Sigmoid colon (tissue), 7 donors: ENCODE measurements around the gene FAM53A. TPM values are rescaled to one million over a fixed set of nuclear protein-coding genes. Genes with fewer than 3 reads are reported as not detected.

ENCODE experiments used
- DNase-seq: peaks from one replicate; pipeline ENCODE4 v3.0.0-alpha.2; 2019
- H3K27ac ChIP-seq, 4 donors: fragments of 200-600 bp; sonication (generic); one replicate each; pipeline ENCODE4 v1.5.1; 2016 to 2019; ENCODE audit warnings: mild to moderate bottlenecking in 1 of 4
- H3K27me3 ChIP-seq, 3 donors: fragments of 200-600 bp; sonication (generic); one replicate each; pipeline ENCODE4 v1.5.1; 2019; ENCODE audit warnings: mild to moderate bottlenecking in 1 of 3
- H3K36me3 ChIP-seq, 4 donors: fragments of 200-600 bp; sonication (generic); one replicate each; pipeline ENCODE4 v1.5.1; 2016 to 2019
- H3K4me1 ChIP-seq, 4 donors: fragments of 200-600 bp; sonication (generic); one replicate each; pipeline ENCODE4 v1.5.1; 2017 to 2019
- H3K4me3 ChIP-seq, 4 donors: fragments of 200-600 bp; sonication (generic); one replicate each; pipeline ENCODE4 v1.5.1; 2017 to 2019; ENCODE audit warnings: mild to moderate bottlenecking in 2 of 4, moderate library complexity in 1 of 4
- H3K9me3 ChIP-seq, 4 donors: fragments of 200-600 bp in 3 of 4; sonication (generic) in 3 of 4; one replicate each; pipeline versions ENCODE4 v1.5.1 to v1.6.1; 2013 to 2019
- EP300 ChIP-seq, 4 donors: sonication (generic); formaldehyde crosslinking; IDR thresholded peaks; one replicate each; pipeline ENCODE4 v1.6.1; 2017; ENCODE audit warnings: antibody characterized with exemption in 4 of 4
- POLR2A ChIP-seq, 2 donors: fragments of 450-650 bp; IDR thresholded peaks; one replicate each; pipeline ENCODE4 v1.6.1; 2016; ENCODE audit warnings: antibody characterized with exemption in 2 of 2, mild to moderate bottlenecking in 2 of 2, moderate library complexity in 2 of 2
- POLR2AphosphoS5 ChIP-seq, 4 donors: sonication (generic); formaldehyde crosslinking; IDR thresholded peaks; one replicate each; pipeline ENCODE4 v1.6.1; 2017; ENCODE audit warnings: antibody characterized with exemption in 4 of 4
- WGBS, 2 donors: extraction: QIAGEN DNeasy Blood & Tissue Kit; methylation state at CpG; one replicate each; pipeline ENCODE4 v1.1.7; 2013; 5-methylcytosine and 5-hydroxymethylcytosine counted together
- intact Hi-C: fragments of 100-400 bp; cut with DNase I; formaldehyde crosslinking; loops from one replicate; pipeline ENCODE4 v1.15.1; 2023
- polyA plus RNA-seq, 3 donors: library from polyadenylated mRNA; stranded (reverse); fragments of 200-250 nt; gene quantifications; one replicate each; pipeline ENCODE4 v1.2.3, GENCODE V29; 2013
- total RNA-seq, 4 donors: library from RNA; depleted of rRNA; stranded (reverse); fragments of >200 nt; gene quantifications; one replicate each; pipeline ENCODE4 v1.1.0, GENCODE V29; 2016
- TF ChIP-seq, protein P1 (sequence below), 4 experiments: fragments of 450-650 bp in 3 of 4; fragments of 200-600 bp in 1 of 4; IDR thresholded peaks; one replicate each; pipeline ENCODE4 v1.5.1; 2016 to 2019; ENCODE audit warnings: antibody characterized with exemption in 4 of 4, mild to moderate bottlenecking in 3 of 4, moderate library complexity in 2 of 4
- donor health status: healthy with polysubstance abuse.
- donor health status: Bipolar disorder and iron deficiency.
- donor health status: healthy.

The FAM53A gene
- total and polyA plus RNA-seq, 7 donors = 0.23 to 4.1 (median 1.4) TPM

GRCh38 chr4:1670279-1670678 lies 13.8 kb downstream of the FAM53A start:
- Histone ChIP-seq H3K36me3 (no peaks in the 10 kb centered on the region), H3K27me3 (no peaks in the 10 kb centered on the region), H3K9me3 (no peaks in the 10 kb centered on the region), H3K4me1 (peaks cover 0 to 6% (median 2%) of the 10 kb centered on the region in 4 donors), H3K4me3 (no peak overlapping the region), H3K27ac (no peak overlapping the region)
- 92 to 93% methylated on average over 11 of the region's 11 CpGs for WGBS, 2 donors
- DNase-seq = no peak
- intact Hi-C loops = no loop called here
- no peak for TF ChIP-seq POLR2AphosphoS5 (IDR thresholded peaks at IDR 0.05)
- TF ChIP-seq, protein P1, sequence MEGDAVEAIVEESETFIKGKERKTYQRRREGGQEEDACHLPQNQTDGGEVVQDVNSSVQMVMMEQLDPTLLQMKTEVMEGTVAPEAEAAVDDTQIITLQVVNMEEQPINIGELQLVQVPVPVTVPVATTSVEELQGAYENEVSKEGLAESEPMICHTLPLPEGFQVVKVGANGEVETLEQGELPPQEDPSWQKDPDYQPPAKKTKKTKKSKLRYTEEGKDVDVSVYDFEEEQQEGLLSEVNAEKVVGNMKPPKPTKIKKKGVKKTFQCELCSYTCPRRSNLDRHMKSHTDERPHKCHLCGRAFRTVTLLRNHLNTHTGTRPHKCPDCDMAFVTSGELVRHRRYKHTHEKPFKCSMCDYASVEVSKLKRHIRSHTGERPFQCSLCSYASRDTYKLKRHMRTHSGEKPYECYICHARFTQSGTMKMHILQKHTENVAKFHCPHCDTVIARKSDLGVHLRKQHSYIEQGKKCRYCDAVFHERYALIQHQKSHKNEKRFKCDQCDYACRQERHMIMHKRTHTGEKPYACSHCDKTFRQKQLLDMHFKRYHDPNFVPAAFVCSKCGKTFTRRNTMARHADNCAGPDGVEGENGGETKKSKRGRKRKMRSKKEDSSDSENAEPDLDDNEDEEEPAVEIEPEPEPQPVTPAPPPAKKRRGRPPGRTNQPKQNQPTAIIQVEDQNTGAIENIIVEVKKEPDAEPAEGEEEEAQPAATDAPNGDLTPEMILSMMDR (IDR thresholded peaks at IDR 0.05) = no peak

DNA sequence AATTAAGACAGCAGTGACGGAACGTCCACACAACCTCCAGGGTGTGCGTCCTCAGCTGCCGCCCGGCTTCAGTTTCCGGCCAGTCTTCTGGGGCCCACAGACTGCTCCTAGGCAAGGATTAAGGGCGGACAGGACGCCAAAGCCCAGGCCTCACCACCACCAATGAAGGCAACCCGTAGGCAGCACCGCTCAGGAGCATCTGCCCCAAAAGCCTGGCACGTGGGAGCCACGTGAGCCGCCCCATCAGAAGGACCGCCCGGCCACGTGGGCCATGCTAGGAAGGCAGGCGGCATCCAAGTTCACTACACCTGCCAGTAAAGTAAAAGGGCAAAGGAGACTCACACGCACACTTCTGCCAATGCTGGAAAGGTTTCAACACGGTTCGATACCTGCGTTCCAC lies 14.3 kb downstream of the FAM53A start:
- Histone ChIP-seq H3K27ac (no peak overlapping the region), H3K36me3 (no peaks in the 10 kb centered on the region), H3K4me1 (peaks cover 0 to 6% (median 2%) of the 10 kb centered on the region in 4 donors), H3K27me3 (no peaks in the 10 kb centered on the region), H3K4me3 (no peak overlapping the region), H3K9me3 (no peaks in the 10 kb centered on the region)
- TF ChIP-seq POLR2AphosphoS5 (IDR thresholded peaks at IDR 0.05) (no peak), EP300 (IDR thresholded peaks at IDR 0.05) (no peak), POLR2A (IDR thresholded peaks at IDR 0.05) (no peak)
- TF ChIP-seq, protein P1 (IDR thresholded peaks at IDR 0.05) = no peak
- no peak for DNase-seq
- intact Hi-C loops = no loop called here
- WGBS, 2 donors = 94 to 95% methylated on average over 21 of the region's 21 CpGs

DNA sequence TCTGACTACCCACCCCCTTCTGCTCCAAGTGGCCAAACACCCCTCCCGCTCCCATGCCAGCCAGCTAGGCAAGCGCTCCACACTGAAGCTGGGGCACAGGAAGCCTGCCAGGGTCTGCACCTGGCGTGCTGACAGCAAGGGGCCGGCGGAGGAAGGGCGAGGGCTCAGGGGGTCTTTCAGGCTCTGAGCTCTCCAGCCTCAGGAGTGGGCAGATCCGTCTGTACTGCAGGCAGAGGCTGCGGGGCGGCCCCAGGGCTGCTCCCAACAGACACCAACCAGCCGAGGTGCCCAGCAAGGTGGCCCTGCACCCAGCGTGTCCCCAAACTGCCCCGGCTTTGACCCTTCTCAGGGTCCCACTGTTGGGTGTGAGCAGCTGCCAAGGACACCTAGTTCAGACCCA lies 14.8 kb downstream of the FAM53A start:
- WGBS, 2 donors = 93 to 94% methylated on average over 12 of the region's 12 CpGs
- Histone ChIP-seq H3K9me3 (no peaks in the 10 kb centered on the region), H3K27me3 (no peaks in the 10 kb centered on the region), H3K27ac (no peak overlapping the region), H3K4me1 (peaks cover 0 to 6% (median 2%) of the 10 kb centered on the region in 4 donors), H3K36me3 (no peaks in the 10 kb centered on the region), H3K4me3 (no peak overlapping the region)
- DNase-seq = no peak
- intact Hi-C loops = no loop called here
- TF ChIP-seq POLR2A (IDR thresholded peaks at IDR 0.05) (no peak), POLR2AphosphoS5 (IDR thresholded peaks at IDR 0.05) (no peak), EP300 (IDR thresholded peaks at IDR 0.05) (no peak)
- TF ChIP-seq, protein P1 (IDR thresholded peaks at IDR 0.05) = no peak

DNA sequence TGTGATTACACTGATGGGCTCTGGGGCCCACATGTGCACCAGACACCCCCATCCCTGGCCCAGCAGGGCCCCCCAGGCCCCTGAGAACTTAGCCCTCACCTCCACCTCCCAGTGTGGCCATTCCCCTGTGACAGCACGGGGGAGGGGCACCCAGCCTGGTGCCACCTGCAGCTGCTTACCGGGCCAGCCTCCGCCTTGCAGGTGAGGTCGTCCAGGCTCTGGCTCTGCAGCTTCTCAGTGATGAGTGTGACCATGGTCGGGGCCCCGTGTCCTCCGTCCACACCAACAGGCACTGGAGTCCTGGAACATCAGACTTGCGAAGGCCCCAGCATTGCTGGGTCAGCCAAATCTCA lies 15.6 kb downstream of the FAM53A start:
- peaks cover 0 to 6% (median 2%) of the 10 kb centered on the region in 4 donors for H3K4me1 ChIP-seq
- H3K4me3 ChIP-seq = no peak overlapping the region
- 82 to 87% methylated on average over 8 of the region's 8 CpGs for WGBS, 2 donors
- no peak overlapping the region for H3K27ac ChIP-seq
- no peak for TF ChIP-seq POLR2A (IDR thresholded peaks at IDR 0.05)
- TF ChIP-seq POLR2AphosphoS5 (IDR thresholded peaks at IDR 0.05) = no peak
- TF ChIP-seq, protein P1 (IDR thresholded peaks at IDR 0.05) = no peak
- no peak for TF ChIP-seq EP300 (IDR thresholded peaks at IDR 0.05)
- DNase-seq = no peak
- H3K9me3 ChIP-seq = no peaks in the 10 kb centered on the region
- no peaks in the 10 kb centered on the region for H3K36me3 ChIP-seq
- intact Hi-C loops = no loop called here
- no peaks in the 10 kb centered on the region for H3K27me3 ChIP-seq

GRCh38 chr4:1667273-1667672 lies 16.8 kb downstream of the FAM53A start:
- H3K4me1 ChIP-seq = peaks cover 0 to 6% (median 2%) of the 10 kb centered on the region in 4 donors
- TF ChIP-seq POLR2AphosphoS5 (IDR thresholded peaks at IDR 0.05) = no peak
- no peaks in the 10 kb centered on the region for H3K9me3 ChIP-seq
- H3K27ac ChIP-seq = no peak overlapping the region
- intact Hi-C loops = no loop called here
- 92 to 94% methylated on average over 15 of the region's 15 CpGs for WGBS, 2 donors
- H3K27me3 ChIP-seq = no peaks in the 10 kb centered on the region
- no peak for DNase-seq
- H3K4me3 ChIP-seq = no peak overlapping the region
- H3K36me3 ChIP-seq = no peaks in the 10 kb centered on the region
